HUES48 (cell line): Measurements from ENCODE around the gene FKBP1B.
"Not testable (repeated sequence)": the region's sequence is repeated elsewhere in the genome, so short reads cannot be mapped to it uniquely, and the experiment has no call there.

ENCODE experiments used
- H3K27ac ChIP-seq: one replicate; pipeline ENCODE4 v1.7.0; 2013; ENCODE audit warnings: low read depth, low read length, inconsistent platforms
- H3K27me3 ChIP-seq: 2 replicates; pipeline ENCODE4 v1.6.1; 2013; ENCODE audit warnings: mild to moderate bottlenecking, low read length; ENCODE audit not compliant: control insufficient read depth, insufficient read depth
- H3K36me3 ChIP-seq: 2 replicates; pipeline ENCODE4 v1.6.1; 2013; ENCODE audit warnings: low read length; ENCODE audit not compliant: control insufficient read depth, insufficient read depth
- H3K4me1 ChIP-seq: 2 replicates; pipeline ENCODE4 v1.6.1; 2013; ENCODE audit warnings: mild to moderate bottlenecking, low read length; ENCODE audit not compliant: control insufficient read depth, insufficient read depth
- H3K4me3 ChIP-seq: 2 replicates; pipeline ENCODE4 v1.5.1; 2013; ENCODE audit warnings: mild to moderate bottlenecking, low read depth, low read length
- H3K9ac ChIP-seq: 2 replicates; pipeline ENCODE4 v1.6.1; 2013; ENCODE audit warnings: mild to moderate bottlenecking, low read depth, low read length, moderate library complexity
- H3K9me3 ChIP-seq: 2 replicates; pipeline ENCODE4 v1.6.1; 2013; ENCODE audit warnings: low read length; ENCODE audit not compliant: control insufficient read depth, insufficient read depth

Gene FKBP1B

DNA sequence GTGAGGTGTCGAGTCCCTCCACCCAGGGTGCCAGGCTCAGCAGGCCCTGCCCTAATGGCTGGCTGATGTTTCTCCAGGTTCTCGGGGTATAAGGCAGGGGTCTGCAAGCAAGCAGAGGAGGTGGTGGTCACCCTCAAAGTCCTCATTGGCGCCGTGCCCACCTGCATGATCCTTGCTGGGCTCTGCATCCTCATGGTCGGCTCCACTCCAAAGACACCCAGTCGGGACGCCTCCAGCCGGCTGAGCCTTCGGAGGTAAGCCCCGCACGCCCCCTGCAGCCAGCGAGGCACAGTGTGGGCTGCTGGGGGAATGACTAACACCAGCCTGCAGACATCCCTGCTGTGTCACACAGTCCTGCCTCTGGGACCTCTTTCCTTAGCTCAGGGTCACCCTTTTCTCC, 25.5 kb upstream of the FKBP1B start:
- Histone ChIP-seq H3K27ac (no peak overlapping the region), H3K9me3 (no peaks in the 10 kb centered on the region), H3K36me3 (peaks cover 17% of the 10 kb centered on the region), H3K9ac (no peak overlapping the region), H3K4me1 (peaks cover 36% of the 10 kb centered on the region), H3K27me3 (no peaks in the 10 kb centered on the region), H3K4me3 (no peak overlapping the region)

DNA sequence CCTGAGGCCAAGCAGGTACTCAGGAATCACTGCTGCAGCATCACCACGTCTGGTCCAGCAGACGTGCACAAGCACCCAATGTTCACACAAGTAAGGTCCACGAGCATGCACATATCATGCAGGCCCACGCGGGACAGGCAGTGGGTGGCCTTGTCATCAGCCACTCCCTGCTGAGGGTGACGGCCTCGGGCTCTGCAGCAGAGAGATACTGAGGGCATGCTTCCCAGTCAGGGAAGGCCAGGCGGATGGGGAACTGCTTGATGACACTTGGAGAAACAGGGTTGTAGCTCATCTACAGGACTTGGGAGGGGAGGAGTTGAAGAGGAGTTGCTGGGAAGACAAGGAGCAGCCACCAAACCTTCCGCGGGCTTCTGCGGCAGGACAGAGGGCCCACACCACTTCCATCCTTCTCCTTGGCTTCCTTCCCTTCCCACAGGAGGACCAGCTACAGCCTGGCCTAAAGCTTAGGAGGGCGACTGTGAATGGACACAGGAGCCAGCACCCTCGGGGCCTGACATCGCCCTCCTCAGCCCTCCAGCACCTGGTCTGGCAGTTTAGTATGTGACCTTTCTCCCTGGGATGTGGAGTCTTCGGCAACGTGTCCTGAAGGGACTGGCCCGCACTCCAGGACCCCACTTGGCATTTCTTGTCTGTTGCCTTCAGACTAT, 24.4 kb upstream of the FKBP1B start:
- Histone ChIP-seq H3K4me3 (no peak overlapping the region), H3K36me3 (peaks cover 28% of the 10 kb centered on the region), H3K9ac (peak overlapping the region; percentile 7; the same call in 1 of the 2 replicates), H3K9me3 (no peaks in the 10 kb centered on the region), H3K4me1 (peaks cover 36% of the 10 kb centered on the region), H3K27ac (peak overlapping the region; percentile 90), H3K27me3 (no peaks in the 10 kb centered on the region)

DNA sequence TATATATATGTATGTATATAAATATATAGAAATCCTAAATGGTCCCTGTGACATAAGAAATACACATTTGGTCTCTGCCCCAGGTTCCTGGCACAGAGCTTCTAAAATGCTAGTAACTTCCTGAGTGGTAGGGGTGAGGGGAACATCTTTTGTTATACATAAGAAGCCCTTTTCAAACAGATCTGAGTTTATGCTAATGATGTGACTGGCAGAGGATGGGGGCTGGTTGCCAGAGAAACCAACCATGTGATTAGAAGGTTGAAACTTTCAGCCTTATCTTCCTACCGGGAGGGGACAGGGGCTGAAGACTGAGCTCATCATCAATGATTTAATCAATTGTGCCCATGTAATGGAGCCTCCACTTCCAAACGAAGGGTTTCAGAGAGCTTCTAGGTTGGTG, 23.3 kb upstream of the FKBP1B start:
- H3K9ac ChIP-seq = no peak overlapping the region
- peaks cover 39% of the 10 kb centered on the region for H3K36me3 ChIP-seq
- H3K27ac ChIP-seq = peak overlapping the region; percentile 90

DNA sequence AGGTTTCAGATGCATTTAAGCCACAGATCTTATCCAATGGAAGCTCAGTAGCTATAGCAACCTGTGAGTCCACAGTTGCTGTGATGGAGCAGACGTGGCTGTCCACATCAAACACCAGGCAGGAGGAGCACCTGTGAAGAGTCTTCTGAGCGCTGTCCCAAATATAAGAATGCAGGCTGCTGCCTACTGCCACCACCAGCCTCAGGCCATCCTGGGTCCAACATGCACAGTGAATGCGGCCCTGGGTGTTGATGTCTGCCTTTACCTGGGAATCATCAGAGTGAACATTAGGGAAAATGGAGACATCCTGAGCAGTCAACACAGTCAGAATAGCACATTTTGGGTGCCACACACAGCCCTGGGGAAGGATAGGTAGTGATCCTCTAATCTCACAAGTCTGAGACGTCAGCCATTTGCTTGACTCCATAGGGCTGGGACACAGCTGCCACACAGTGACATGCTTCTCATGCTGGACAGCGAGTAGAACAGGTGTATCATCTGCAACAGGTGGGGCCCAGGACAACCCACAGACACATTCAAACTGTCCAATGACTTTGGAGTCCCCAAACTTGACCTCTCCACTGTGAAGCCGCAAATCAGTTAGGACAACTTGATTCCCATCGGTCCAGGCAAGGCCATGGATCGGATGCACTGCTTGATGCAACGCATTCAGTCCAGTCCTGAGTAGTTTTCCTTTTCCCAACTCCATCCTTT, 10.6 kb upstream of the FKBP1B start:
- no peak overlapping the region for H3K27ac ChIP-seq

More for the DNA sequence above, 23.3 kb upstream of the FKBP1B start:
- H3K4me3 ChIP-seq = peak overlapping the region; percentile 31; the same call in 1 of the 2 replicates
- peaks cover 36% of the 10 kb centered on the region for H3K4me1 ChIP-seq
- H3K9me3 ChIP-seq = no peaks in the 10 kb centered on the region
- no peaks in the 10 kb centered on the region for H3K27me3 ChIP-seq

DNA sequence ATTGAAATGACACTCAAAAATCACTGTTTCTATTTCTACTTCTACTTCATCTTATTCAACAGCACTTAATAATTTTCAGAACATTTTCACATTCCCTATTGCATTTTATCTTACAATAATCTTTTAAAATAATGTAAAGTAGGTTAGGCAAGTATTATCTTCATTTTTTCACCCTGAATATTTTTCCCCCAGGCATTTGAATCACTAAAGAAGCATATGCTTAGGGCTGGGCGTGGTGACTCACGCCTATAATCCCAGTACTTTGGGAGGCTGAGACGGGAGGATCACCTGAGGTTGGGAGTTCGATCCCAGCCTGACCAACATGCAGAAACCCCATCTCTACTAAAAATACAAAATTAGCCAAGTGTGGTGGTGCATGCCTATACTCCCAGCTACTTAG, 9.0 kb upstream of the FKBP1B start:
- Histone ChIP-seq H3K4me1 (no peaks in the 10 kb centered on the region), H3K36me3 (peaks cover 42% of the 10 kb centered on the region), H3K4me3 (no peak overlapping the region), H3K9me3 (no peaks in the 10 kb centered on the region), H3K27me3 (no peaks in the 10 kb centered on the region), H3K27ac (no peak overlapping the region), H3K9ac (no peak overlapping the region)

More for the DNA sequence above, 10.6 kb upstream of the FKBP1B start:
- Histone ChIP-seq H3K4me3 (no peak overlapping the region), H3K4me1 (no peaks in the 10 kb centered on the region), H3K9ac (no peak overlapping the region), H3K27me3 (no peaks in the 10 kb centered on the region), H3K36me3 (peaks cover 45% of the 10 kb centered on the region), H3K9me3 (no peaks in the 10 kb centered on the region)

DNA sequence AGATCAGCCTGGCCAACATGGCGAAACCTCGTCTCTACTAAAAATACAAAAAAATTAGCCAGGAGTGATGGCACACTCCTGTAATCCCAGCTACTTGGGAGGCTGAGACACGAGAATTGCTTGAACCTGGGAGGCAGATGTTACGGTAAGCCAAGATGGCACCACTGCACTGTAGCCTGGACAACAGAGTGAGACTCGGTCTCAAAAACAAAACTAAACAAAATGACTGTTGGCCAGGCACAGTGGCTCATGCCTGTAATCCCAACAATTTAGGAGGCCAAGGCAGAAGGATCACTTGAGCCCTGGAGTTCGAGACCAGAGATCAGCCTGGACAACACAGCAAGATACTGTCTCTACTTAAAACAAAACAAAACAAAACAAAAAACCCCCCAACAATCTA, 6.4 kb upstream of the FKBP1B start:
- H3K27ac ChIP-seq, H3K9me3 ChIP-seq, H3K4me3 ChIP-seq, H3K4me1 ChIP-seq, H3K27me3 ChIP-seq, H3K9ac ChIP-seq: not testable (repeated sequence)
- H3K36me3 ChIP-seq = peaks cover 25% of the 10 kb centered on the region

DNA sequence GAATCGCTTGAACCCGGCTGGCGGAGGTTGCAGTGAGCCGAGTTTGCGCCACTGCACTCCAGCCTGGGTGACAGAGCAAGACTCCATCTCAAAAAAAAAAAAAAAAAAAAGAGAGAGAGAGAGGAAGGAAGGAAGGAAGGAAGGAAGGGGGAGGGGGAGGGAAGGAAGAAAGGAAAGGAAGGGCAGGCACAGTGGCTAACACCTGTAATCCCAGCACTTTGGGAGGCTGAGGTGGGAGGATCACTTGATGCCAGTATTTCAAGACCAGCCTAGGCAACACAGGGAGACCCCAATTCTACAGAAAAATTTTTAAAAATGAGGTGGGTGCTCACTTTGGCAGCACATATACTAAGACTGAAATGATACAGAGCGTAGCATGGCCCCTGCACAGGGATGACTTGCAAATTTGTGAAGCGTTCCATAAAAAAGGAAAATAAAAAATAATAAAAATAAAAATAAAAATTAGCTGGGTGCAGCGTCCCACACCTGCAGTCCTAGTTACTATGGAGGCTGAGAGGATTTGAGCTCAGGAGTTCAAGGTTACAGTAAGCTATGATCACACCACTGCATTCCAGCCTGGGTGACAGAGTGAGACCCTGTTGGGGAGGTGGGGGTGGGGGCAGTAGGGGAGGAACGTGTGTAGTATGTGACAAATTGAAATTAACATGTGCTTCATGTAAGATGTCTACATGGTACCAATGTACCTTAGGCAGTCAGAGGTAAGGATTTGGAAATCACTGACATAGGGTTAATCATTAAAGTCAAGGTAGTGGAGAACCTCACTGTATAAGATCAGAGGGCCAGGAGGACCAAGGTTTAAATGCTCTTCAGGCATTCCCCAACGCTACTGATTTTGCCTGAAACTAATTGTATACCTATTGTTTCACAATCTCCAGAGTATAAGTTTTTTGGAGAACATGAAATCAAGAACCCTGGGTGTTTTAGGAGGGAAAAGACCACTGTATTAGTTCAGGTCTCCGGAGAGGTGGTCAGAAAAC, 3.7 kb upstream of the FKBP1B start:
- H3K4me3 ChIP-seq = peak overlapping the region; percentile 82
- H3K4me1 ChIP-seq = peaks cover 8% of the 10 kb centered on the region
- H3K9ac ChIP-seq = no peak overlapping the region
- no peaks in the 10 kb centered on the region for H3K9me3 ChIP-seq
- H3K36me3 ChIP-seq = 0 out of 2 replicates have a peak, but pooled peaks cover 7% of the 10 kb centered on the region
- H3K27me3 ChIP-seq = 0 out of 2 replicates have a peak, but pooled peaks cover 2% of the 10 kb centered on the region
- H3K27ac ChIP-seq = no peak overlapping the region

DNA sequence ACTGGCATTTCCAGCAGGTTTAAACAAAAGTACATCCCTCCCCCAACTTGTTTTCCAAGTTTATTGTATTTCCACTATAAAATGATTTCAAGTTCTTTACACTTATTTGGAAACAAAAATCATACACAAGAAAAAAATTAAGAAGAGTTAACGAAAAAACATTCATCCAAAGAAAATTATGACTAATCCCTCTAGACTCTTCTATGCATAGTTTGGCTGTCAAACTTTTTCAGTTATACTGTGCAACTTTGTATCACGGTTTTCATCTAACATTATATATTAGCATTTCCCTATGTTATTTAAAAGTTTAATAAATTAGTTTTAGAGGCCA, 3.0 kb upstream of the FKBP1B start:
- no peak overlapping the region for H3K9ac ChIP-seq
- 0 out of 2 replicates have a peak, but pooled peaks cover 2% of the 10 kb centered on the region for H3K27me3 ChIP-seq
- peak overlapping the region; percentile 82 for H3K4me3 ChIP-seq
- H3K27ac ChIP-seq = peak overlapping the region; percentile 75
- H3K9me3 ChIP-seq = no peaks in the 10 kb centered on the region
- H3K36me3 ChIP-seq = 0 out of 2 replicates have a peak, but pooled peaks cover 7% of the 10 kb centered on the region
- peaks cover 8% of the 10 kb centered on the region for H3K4me1 ChIP-seq

DNA sequence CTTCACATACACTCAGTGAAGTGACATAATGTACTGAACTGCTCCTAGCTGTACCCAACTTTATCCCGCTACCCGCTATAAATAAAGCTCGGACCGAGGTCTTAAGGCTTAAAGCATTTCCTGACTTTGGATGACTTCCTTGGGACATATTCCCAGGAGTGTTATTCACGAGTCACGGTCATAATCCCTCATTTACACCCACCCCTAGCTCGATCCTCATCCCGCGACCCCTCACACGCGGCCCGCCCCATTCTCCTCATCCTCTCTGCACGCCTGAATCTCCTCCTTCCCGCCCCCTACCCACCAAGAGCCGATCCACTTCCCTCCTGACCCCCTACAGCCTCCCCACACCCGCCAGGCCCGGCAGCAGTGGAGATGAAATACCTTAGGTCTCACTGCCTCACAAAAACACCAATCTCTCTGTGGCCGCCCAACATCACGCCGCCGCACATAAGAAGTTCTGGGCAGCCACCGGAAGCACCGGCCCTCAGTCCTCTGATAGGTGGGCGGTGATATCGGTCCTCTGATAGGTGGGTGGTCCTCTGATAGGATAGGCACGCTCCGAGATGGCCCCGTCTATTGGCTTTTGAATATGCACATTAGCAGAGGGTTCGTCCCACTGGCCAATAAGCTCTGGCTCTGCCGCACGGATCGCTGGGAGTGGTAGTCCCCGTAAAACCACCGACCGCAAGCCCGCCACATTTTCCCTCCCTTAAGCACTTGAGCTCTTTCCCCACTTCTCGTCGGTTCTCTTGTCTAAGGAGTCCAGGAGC, 2.4 kb upstream of the FKBP1B start, which contains the start of gene WDCP:
Gene WDCP, minus strand, starts transcription at position 462 of the 773 bp plus-strand sequence. CDS start 7,897 bp downstream, outside the sequence.
- Histone ChIP-seq H3K27ac (peak within 1 kb of the TSS; percentile 75), H3K9me3 (no peaks in the 10 kb centered on the region), H3K9ac (peak within 1 kb of the TSS; percentile 47; the same call in 1 of the 2 replicates), H3K36me3 (0 out of 2 replicates have a peak, but pooled peaks cover 7% of the 10 kb centered on the region), H3K4me1 (peaks cover 8% of the 10 kb centered on the region), H3K4me3 (peak within 1 kb of the TSS; percentile 82), H3K27me3 (0 out of 2 replicates have a peak, but pooled peaks cover 2% of the 10 kb centered on the region)

DNA sequence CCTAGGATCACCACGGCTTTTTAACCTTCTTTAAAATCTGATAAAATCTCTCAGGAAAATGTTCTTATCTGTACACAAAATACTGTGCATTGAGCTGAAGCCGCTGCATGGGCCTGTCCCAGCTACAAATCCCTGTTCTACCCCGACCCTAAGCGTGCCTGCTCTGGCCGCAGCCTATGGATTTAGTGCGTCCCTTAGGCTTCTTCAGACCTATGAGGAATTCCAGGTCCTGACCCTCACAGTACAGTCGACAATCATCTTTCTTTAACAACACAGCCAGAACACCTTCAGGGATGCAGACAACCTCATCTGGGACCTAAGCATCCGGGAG, 1.9 kb upstream of the FKBP1B start:
- Histone ChIP-seq H3K4me1 (peaks cover 8% of the 10 kb centered on the region), H3K27me3 (0 out of 2 replicates have a peak, but pooled peaks cover 2% of the 10 kb centered on the region), H3K27ac (peak overlapping the region; percentile 32), H3K9ac (no peak overlapping the region), H3K9me3 (no peaks in the 10 kb centered on the region), H3K36me3 (0 out of 2 replicates have a peak, but pooled peaks cover 7% of the 10 kb centered on the region), H3K4me3 (peak overlapping the region; percentile 45)
